C4-2B (cell line): ENCODE results near the gene LTBP1.

Experiments used
- CTCF ChIP-seq: fragments of 450-650 bp; conservative IDR thresholded peaks from 2 replicates; pipeline ENCODE4 v1.5.1; 2017; ENCODE audit warnings: mild to moderate bottlenecking
- ZFX ChIP-seq: fragments of 450-650 bp; IDR thresholded peaks from 2 replicates; pipeline ENCODE4 v1.6.1; 2017

GRCh38 chr2:33013684-33014110, 66.9 kb downstream of the LTBP1 start:
- TF ChIP-seq CTCF (no peak), ZFX (no peak)
